NCI-H1092 treated with DMSO at 0.1 percent for 48 hours (cell line): ENCODE data around the gene DUSP5.
"Not testable (repeated sequence)": the region's sequence is repeated elsewhere in the genome, so short reads cannot be mapped to it uniquely, and the experiment has no call there.

ENCODE experiments used
- DNase-seq: peaks from one replicate; lab custom pipeline; 2025; lab: John Stamatoyannopoulos, UW

DUSP5 gene

DNA sequence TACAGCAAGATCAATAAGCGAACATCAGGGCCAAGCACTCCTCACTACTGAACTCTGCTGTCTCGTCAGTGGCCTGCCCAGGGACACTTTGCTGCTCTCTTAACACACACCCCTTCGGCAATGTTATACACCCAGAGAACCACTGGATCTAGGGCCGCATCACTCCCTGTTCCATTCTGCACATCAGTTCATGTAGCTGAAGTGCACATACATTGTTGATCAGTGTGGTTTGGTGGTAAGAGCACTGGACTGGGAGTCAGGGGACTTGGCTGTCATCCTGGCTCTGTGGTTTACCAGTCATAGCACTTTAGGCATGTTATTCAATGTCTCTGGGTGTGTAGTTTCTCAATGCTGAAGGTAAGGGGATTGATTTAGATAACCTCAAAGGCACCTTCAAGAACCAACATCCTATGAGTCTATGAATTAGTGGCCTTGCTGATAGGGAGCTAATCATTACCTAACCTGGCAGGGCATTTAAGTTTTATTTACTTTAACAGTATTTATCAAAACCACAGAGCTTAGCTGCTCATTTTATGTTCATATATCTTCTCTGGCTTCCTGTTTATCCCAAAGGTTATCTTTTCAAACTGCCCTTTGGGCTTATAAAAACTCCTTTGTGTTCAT, 24.8 kb downstream of the DUSP5 start:
- no peak for DNase-seq

DNA sequence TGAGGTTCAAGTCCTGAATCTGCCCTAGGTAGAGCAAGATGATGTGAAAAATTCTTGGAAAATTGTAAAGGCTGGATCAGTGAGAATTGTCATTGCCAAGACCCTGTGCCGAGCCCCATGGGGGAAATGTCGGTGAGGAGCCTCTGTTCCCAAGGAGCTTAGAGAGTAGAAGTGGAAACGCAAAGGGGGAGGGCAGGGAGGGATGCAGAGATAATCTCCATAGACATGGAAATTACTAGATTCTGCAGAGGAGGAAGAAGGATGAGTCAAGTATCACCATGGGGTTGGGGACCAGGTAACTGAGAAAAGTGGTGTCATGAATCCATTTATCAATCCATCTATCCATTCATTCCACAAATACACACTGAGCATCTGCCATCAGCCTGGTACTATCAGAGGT, 26.0 kb downstream of the DUSP5 start:
- DNase-seq: no peak

DNA sequence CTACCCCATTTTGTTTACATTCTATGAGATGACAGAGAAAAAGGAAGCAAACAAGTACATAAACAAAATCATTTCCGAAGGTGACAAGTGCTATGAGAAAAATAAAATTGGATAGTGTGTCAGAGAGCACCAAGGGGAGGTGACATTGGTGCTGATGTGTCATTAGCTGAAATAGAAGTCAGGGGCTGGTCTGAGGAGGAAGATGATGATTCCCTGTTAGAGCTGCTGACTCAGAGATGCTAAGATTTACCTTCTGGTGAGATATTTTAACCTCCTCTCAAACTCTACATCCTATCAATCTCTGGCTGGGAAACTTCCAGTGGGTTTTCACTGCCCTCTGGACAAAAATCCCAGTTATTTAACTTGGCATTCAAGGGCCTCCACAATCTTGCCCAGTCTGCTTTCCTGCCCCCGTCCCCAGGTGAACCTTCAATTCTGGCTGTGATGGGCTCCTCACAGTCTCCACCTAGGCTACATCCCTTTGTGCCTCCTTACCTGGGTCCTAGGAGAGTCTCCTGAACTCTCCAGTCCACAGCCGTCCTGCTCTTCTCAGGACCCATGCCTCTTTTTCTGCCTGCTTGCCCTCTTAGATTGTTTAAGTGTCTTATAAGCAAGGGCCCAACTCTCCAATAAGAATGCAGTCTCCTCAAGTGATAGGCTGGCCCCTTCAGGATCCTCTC, 26.6 kb downstream of the DUSP5 start:
- DNase-seq: no peak

DNA sequence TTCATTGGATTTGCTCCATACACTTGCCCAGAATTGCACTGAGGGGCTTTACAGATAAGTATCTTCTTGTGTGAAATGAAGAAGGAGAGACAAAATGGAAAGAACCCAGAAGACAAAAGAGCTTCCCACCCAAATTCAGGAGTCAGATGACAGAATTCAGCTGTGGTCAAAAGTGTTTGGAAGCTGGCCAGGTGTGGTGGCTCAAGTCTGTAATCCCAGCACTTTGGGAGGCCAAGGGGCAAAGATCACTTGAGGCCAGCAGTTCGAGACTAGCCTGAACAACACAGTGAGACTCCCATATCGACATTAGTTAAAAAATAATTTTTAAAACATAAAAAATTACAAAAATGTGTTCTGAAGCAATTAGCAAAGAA, 27.1 kb downstream of the DUSP5 start:
- no peak for DNase-seq

DNA sequence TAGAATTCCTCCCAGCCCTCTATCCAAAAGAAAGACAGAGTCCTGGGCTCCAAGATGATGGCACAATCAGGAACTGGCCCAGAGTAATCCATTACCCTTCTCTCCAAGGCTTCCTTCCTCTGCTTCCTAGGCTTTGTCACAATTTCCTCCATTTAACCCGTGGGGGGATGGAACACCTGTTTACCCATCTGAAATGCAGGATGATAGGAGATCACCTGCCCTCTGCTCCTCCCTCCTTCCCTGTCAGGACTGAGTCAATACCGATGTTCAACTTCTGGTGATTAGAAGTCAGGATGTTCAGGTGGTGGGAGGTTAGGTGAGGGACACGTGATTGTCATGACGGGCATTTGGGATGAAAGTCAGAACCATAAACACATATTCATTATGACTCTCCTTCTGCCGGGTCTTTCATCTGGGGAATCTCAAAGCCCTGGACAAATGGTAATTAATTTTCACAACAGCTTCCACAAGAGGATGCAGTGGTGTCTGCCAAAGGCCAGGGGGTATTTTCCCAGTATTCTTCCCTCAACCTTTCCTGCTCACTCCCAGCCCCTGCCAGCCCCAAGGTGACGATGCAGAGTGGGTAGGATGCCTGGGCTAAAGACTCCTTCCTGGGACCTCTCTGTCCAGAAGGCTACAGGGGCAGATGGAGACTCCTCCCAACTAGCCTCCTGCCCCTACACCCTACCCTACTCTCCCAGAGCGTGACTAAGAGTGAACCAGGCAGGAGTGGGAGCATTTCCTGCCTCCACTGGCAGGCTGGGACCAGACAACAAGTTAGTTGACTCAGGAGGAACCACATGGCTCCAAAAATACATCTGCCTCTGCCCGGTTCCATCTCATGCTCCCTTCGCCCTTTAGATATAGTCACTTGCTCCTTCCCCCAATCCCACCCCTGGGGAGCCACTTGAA, 27.9 kb downstream of the DUSP5 start:
- DNase-seq: no peak

DNA sequence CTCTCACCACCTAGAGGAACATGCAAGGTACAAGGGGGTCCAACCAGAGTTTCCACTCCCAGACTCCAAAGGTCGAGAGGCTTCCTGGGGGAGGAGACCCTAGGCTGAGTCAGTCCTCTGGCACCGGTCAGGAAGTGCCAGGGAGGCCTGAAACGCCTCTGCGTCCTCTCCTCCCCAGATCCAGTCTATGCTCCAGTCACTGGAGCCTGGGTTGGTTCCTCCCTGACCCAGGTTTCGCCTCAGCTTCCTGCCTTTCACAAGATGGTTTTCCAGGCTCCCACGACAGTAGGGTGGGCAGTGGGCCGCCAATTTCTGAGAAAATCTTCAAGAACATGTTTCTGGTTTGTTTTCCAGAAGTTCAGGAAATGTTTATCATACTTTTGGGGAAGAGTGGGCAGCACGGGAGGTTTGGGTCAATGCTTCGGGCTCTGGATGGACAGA, 30.0 kb downstream of the DUSP5 start:
- DNase-seq: no peak

DNA sequence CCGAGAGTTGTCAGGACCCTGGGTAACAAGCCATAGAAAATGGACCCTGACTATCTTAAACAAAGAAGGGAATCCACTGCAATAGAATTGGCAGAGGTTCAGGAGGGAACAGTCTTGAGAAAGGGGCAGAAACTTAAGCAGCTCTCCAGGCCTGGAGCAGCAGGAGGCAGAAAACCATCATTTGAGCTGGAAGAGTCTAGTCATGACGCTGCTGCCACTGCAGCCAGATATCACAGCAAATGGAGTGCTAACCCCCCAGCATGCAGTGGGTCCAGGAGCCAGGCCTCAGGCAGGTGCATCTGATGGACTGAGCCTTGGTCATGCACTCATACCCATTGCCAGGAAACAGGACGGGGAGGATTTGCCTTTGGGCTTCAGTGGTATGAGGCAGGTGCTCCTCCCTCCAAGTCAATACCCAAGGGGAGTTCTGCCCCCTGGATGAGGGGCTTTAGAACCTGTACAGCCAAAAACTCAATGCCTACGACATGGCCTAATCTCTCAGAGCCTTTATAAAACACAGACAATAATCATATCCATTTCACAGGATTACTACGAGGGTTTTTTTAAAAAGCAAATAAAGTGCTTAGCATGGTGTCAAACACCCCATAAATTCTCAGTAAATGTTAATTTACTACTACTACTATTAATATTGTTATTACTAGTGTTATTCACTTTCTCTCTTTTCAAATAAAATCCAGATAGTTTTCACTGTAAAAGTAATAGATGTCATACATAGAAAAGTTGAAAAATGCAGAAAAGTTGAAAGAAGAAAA, 30.7 kb downstream of the DUSP5 start:
- no peak for DNase-seq

DNA sequence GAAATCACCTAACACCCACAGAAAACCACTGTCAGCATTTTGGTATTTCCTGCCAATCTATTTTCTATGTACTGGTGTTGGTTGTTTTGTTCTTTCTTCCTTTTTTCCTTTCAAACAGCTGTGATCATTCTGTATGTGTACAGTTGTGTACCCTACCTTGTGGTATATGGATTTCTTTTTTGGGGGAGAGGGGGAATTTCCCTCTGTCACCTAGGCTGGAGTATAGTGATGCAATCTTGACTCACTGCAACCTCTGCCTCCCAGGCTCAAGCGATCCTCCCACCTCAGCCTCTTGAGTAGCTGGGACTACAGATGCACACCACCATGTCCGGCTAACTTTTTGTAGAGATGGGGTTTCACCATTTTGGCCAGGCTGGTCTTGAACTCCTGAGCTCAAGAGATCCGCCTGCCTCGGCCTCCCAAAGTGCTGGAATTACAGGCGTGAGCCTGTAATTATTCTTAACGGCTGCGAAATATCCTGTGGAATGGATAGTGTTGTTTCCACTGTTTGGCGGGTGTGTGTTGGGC, 31.4 kb downstream of the DUSP5 start:
- DNase-seq: not testable (repeated sequence)

DNA sequence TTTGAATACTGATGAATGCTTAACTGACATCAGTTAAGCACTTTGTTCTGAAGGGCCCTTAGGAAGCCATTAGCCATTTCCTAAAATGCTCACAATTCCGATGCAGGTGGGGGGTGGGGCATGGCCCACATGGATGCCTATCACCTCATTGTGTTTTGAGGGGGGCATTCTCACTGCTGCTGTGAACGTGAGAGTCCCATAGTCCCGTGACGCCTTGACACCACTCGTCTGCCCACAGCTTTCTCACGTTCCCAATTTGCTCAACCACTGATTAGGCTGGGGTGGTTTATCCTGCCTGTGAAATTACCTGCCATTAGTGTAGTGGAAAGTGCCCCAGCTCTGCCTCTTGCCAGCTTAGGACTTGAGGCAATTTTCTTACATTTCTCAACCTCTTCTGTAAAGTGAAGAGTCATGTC, 31.9 kb downstream of the DUSP5 start:
- DNase-seq: no peak

DNA sequence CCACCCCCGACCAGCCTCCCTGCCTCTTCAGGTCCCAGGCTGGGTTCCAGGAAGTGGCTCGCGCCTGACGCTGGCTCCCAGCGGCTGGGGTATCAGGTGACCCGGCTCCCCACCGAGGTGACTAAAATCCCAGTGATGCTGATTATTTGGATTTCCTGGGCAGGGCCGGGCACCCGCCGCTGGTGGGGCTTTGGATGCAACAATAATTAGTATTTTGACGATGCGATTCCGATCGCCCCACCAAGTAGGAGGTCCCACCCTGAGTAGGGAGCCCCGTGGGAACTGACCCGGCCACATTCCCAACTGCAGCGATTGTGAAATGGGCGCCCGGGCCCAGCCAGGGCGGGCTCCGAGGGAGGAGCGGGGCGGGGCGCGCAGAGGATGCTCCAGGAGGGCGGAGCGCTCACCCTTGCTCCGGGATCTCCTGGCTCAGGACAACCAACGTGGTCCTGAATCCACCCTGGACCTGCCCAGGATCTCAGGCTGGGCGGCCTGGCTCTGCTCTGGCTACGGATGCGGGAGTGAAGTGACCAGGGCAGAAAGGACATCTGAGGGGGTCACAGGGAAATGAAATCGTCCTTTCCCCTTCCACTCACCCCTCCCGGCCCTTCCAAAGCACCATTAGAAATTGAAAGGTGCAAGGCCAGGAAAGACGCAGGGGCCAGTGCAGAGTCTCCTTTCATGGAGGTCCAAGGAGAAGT, 32.6 kb downstream of the DUSP5 start:
- DNase-seq: no peak

DNA sequence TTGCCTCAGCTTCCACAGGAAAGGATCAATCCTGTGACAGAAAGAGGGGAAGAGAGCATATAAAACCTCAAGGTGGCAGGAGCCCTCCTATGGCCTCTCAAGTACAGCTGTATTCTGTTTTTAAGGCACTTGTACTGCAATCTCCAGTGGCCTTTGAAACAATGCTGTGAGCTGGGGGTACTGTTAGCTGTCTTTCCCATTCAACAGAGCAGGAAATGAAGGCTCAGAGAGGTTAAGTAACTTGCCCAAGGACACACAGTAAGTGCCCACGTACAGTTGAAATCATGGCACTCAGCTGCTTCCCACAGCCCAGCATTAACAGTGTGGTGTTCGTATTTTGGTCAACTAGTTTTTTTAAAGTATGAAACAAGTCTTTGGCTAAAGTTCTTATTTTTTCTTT, 34.0 kb downstream of the DUSP5 start:
- no peak for DNase-seq

DNA sequence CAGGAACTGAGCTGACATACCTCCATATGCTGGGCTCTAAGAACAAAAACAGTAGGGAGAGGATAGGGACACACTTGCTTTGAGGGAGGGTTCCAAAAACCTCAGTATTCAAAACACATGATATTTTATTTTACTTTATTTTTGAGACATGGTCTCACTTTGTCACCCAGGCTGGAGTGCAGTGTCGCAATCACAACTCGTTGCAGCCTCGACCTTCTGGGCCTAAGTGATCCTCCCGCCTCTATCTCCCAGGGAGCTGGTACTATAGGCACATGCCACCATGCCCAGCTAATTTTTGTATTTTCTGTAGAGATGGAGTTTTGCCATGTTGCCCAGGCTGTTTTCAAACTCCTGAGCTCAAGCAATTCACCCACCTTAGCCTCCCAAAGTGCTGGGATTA, 34.9 kb downstream of the DUSP5 start:
- not testable (repeated sequence) for DNase-seq

DNA sequence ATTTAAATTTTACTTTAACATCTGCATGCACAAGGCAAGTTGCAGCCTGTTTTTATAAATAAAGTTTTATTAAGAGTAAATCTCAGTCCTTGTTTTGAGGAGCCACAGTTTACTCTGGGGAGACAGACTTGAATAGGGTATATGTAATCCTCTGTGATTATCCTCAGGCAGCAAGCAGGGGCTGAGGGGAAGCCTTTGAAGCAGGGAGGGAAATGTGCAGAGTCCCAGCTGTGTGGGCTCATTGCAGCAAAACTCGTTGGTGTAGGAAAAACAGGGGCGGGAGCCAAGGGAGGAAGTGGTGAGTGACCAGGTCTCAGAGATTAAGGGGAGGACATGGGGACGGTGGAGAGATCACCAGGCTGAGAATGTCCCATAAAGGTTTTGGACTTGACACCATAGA, 35.4 kb downstream of the DUSP5 start:
- DNase-seq: no peak

DNA sequence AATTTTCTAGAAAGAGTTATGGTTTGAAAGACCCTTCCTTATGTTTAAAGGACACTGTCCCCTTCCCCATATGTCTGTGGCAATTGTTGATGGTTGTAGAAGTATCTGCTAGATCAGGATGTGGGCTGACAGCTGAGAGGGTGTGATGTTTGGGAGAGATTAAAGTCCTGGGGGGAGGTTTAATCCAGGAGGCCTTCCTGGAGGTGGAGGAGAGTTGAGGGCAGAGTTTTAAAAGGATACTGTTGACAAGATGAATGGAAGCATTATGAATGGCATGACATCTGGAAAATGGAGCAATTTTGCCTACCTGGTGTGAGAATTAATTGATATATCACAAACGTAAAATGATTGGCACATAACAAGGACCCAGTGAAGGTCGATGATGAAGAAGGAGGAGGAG, 36.9 kb downstream of the DUSP5 start:
- DNase-seq: no peak

DNA sequence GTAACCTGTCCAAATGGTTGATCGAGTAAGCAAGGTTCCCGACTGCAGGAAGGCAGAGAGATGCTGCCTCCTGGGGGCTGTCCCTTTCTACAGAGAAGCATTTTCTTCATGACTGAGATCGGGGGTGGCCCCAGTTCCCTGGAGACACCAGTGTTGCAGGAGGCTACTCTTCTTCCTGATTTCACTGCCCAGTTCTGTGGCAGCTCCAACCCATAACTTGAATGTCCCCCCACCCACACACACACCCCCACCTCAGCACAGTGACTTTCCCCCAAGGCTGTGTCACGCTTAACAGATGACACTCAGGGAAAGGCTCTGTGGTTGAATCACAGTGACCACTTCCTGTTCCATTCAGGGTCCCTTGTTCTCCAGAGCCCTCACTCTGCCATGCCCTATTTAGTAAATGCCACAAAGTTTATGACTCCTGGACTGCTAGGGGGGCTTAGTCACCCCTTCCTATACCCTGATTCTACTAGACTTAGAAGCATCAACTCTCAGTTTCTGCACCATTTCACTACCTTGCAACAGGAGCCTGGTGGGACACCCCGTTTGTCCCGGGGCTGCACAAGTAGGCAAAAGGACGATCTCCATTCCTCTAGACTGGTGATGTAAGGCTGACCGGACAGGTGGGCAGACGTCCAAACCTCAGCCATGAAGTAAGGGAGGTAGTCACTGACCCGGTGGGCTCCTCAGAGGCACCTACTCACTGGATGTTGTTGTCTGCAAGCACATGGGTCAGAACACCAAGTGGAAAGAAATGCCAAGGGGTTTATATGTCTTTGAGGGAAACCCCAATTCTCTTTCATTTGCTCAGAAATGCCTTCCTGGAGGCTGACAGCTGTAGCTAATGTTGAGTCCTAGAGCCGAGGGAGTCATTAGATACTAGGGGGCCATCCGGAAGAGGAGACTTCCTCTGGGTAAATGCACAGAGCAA, 38.5 kb downstream of the DUSP5 start:
- no peak for DNase-seq

DNA sequence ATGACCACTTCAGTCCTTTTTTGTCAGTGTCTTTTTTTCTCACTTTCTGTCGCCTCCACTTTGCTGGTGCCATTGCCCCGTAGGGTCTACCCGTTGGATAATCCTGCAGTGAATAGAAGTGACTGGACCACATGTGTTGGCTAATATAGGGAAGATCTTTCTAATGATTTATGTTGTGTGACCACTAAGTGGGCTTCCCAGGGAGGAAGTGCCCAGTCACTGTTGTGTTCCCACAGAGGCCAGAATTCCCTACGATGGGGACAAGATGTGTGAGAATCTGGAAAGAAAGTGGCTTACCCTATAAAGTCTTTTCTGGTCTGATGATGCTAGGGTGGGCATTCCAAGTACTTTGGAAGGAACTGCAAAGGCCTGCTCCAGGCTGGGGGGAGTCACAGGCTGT, 41.4 kb downstream of the DUSP5 start:
- no peak for DNase-seq

DNA sequence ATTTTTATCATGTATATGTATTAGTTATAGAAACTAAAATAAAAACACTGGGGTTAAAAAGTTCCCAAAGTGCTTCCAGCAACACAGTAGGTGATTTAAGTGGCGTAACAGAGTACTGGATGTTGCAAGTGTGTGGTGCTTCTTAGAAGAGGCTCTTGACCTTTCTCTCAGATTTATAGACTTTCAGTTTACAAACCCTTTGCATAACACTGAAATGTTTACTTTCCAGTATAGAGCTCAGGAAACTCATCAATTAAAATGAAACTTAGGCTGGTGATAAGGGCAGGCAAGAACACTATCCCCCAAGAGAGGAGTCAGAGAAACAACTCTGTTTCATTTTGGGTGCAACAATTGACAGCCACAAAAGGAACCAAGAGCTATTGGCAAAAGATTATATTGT, 42.3 kb downstream of the DUSP5 start:
- no peak for DNase-seq

DNA sequence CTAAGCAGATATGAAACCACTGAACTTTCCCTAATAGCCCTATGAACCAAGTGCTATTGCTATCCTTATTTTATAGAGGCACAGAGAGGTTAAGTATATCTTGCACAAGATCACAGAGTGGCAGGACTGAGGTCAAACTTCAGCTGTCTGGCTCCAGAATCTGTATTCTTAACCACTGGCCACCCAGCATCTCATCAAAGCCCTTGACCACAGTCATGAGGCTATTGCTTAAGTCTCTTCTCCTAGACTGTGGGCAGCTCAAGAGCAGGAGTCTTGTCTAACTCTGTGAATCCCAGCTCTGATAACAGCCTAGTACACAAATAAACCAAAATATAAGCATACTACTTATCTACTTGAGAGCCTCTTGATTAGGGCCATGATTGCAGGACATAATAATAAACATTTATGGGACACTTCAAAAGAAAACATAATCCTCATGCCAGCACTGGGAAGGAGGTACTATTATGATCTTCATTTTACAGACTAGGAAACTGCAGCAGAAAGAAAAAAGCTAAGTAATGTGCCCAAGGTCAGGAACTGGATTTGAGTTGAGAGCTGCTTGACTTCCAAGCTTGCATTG, 47.3 kb downstream of the DUSP5 start:
- DNase-seq: no peak

DNA sequence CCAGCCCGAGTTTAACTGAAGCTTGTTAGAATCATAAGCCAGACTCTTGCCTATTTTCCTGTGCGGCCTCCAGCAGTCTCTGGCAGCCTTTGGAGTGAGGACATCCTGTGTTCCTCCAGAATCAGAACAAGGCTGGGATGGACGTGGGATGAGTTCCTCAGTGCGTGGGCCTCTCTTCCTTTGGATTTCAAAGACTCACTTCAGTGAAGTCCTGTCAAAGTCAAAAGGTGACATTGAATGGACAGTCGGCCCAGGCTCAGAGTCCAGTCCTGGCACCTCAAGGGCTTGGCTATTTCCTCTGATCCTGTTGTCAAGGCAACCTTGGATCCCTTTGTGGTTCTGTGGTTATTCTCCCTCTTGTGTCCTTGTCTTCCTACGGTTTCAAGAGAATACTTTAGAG, 48.4 kb downstream of the DUSP5 start:
- DNase-seq: no peak
